ENCODE measurements around the gene ZNF514. TPM values are rescaled to one million over a fixed set of nuclear protein-coding genes. Genes with fewer than 3 reads are reported as not detected.
"Not testable (repeated sequence)": the region's sequence is repeated elsewhere in the genome, so short reads cannot be mapped to it uniquely, and the experiment has no call there.

The ZNF514 gene
- total RNA-seq, 2 experiments from 2014 or later: 9.7 to 15.3 TPM

GRCh38 chr2:95204396-95204795, 44.7 kb upstream of the ZNF514 start:
- no peaks in the 10 kb centered on the region; the same call in 1 of the 2 replicates for H3K36me3 ChIP-seq (ENCODE audit: insufficient read depth, low read length)
- no TSS peak for BruUV-seq (replicated peaks)
- no peak overlapping the region for H3K4me3 ChIP-seq (ENCODE audit: low read depth, low read length, poor library complexity, severe bottlenecking)
- POLR2A ChIA-PET: interaction anchor here (0.7 kb wide), 1 partner anchor 57 kb away, joined by 3 read pairs; no protein-coding TSS in a partner anchor
- TF ChIP-seq CTCF (conservative IDR thresholded peaks at IDR 0.05; ENCODE audit: low read length) (no peak), EZH2phosphoT487 (IDR thresholded peaks at IDR 0.05; ENCODE audit: borderline replicate concordance, low read depth, low read length) (no peak)
- peaks cover 4% of the 10 kb centered on the region for H3K4me1 ChIP-seq (ENCODE audit: insufficient read depth, low read length, poor library complexity, severe bottlenecking)
- peaks cover 12% of the 10 kb centered on the region; the same call in 1 of the 2 replicates for H3K9me3 ChIP-seq (ENCODE audit: low read length)
- no peak for DNase-seq (ENCODE audit: low spot score)
- H3K79me2 ChIP-seq (ENCODE audit: insufficient read depth, low read depth, low read length): no peaks in the 10 kb centered on the region
- CTCF ChIA-PET (ENCODE audit: unreplicated experiment): no interaction called here
- no peak overlapping the region for H2AFZ ChIP-seq (ENCODE audit: low read length)
- no peaks in the 10 kb centered on the region for H4K20me1 ChIP-seq (ENCODE audit: insufficient read depth, low read length)
- intact Hi-C loops (cut with micrococcal nuclease; ENCODE audit: unreplicated experiment): no loop called here
- no peak overlapping the region for H3K27ac ChIP-seq (ENCODE audit: low read depth, low read length, poor library complexity, severe bottlenecking)
- no peaks in the 10 kb centered on the region for H3K9me2 ChIP-seq (ENCODE audit: insufficient read depth, low read length)
- H3K4me2 ChIP-seq (ENCODE audit: low read length): no peak overlapping the region

GRCh38 chr2:95203911-95204310, 44.3 kb upstream of the ZNF514 start:
- Histone ChIP-seq H2AFZ (ENCODE audit: low read length) (no peak overlapping the region), H3K9me2 (ENCODE audit: insufficient read depth, low read length) (no peaks in the 10 kb centered on the region), H3K9me3 (ENCODE audit: low read length) (peaks cover 12% of the 10 kb centered on the region; the same call in 1 of the 2 replicates), H4K20me1 (ENCODE audit: insufficient read depth, low read length) (no peaks in the 10 kb centered on the region), H3K36me3 (ENCODE audit: insufficient read depth, low read length) (no peaks in the 10 kb centered on the region), H3K4me2 (ENCODE audit: low read length) (no peak overlapping the region), H3K4me1 (ENCODE audit: insufficient read depth, low read length, poor library complexity, severe bottlenecking) (peaks cover 4% of the 10 kb centered on the region), H3K4me3 (ENCODE audit: low read depth, low read length, poor library complexity, severe bottlenecking) (no peak overlapping the region), H3K79me2 (ENCODE audit: insufficient read depth, low read depth, low read length) (no peaks in the 10 kb centered on the region), H3K27ac (ENCODE audit: low read depth, low read length, poor library complexity, severe bottlenecking) (no peak overlapping the region)
- TF ChIP-seq CTCF (conservative IDR thresholded peaks at IDR 0.05; ENCODE audit: low read length) (no peak), EZH2phosphoT487 (IDR thresholded peaks at IDR 0.05; ENCODE audit: borderline replicate concordance, low read depth, low read length) (no peak)
- ChIA-PET POLR2A (no interaction called here), CTCF (ENCODE audit: unreplicated experiment) (no interaction called here)
- DNase-seq (ENCODE audit: low spot score): no peak
- intact Hi-C loops (cut with micrococcal nuclease; ENCODE audit: unreplicated experiment): no loop called here
- no TSS peak for BruUV-seq (replicated peaks)

- CTCF ChIA-PET (ENCODE audit: unreplicated experiment); H3K4me1 ChIP-seq (ENCODE audit: insufficient read depth, low read length, poor library complexity, severe bottlenecking); H3K9me3 ChIP-seq (ENCODE audit: low read length); POLR2A ChIA-PET; H2AFZ ChIP-seq (ENCODE audit: low read length); H3K36me3 ChIP-seq (ENCODE audit: insufficient read depth, low read length); H4K20me1 ChIP-seq (ENCODE audit: insufficient read depth, low read length); H3K27ac ChIP-seq (ENCODE audit: low read depth, low read length, poor library complexity, severe bottlenecking); H3K9me2 ChIP-seq (ENCODE audit: insufficient read depth, low read length); H3K79me2 ChIP-seq (ENCODE audit: insufficient read depth, low read depth, low read length); H3K4me3 ChIP-seq (ENCODE audit: low read depth, low read length, poor library complexity, severe bottlenecking); intact Hi-C loops (cut with micrococcal nuclease; ENCODE audit: unreplicated experiment); BruUV-seq (replicated peaks); H3K4me2 ChIP-seq (ENCODE audit: low read length): not testable (repeated sequence)
- peak; percentile 51 for TF ChIP-seq CTCF (conservative IDR thresholded peaks at IDR 0.05; ENCODE audit: low read length)
- peak; percentile 10 for DNase-seq (ENCODE audit: low spot score)
These were observed 33.3 kb upstream of the ZNF514 start for GRCh38 chr2:95192956-95193355.
